Measurements from ENCODE around the gene MFAP5. TPM values are rescaled to one million over a fixed set of nuclear protein-coding genes. Genes with fewer than 3 reads are reported as not detected.

Gene MFAP5
- total RNA-seq, 4 donors from 2014 or later: 16.9 to 32.8 (median 22.0) TPM

DNA sequence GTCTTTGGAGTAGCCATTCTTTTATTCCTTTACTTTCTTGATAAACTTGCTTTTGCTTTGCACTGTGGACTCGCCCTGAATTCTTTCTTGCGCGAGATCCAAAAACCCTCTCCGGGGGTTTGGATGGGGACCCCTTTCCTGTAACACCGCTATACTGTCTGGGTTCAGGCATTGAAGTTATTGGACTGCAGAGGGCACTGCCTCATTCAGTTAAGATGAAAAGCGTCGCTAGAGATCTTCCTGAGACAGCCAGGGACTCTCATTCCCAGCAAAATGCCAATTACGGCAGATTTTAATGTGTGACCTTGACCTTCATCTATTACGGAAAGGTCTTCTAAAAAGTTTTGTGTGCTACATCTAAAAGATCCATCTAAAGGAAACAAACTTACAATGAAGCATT, 17.9 kb upstream of the MFAP5 start:
- in situ Hi-C loops (cut with MboI; ENCODE audit: low pct_ligation_motif_present in 1 of 4, low pct_unique_long_range_greater_than_20kb in 1 of 4, low sequenced_read_pairs in 3 of 4) (loop anchor here (10.0 to 25.0 kb wide), 5 partner anchors 182 to 382 kb away; no protein-coding TSS in a partner anchor), intact Hi-C loops (cut with DNase I; ENCODE audit: low total_unique reads) (loop anchor here (5.0 kb wide), 1 partner anchor 212 kb away; no protein-coding TSS in a partner anchor)
- no peak for DNase-seq
- no peak overlapping the region for H3K4me3 ChIP-seq
- peaks cover 0 to 2% (median 0%) of the 10 kb centered on the region in 4 donors for H3K4me1 ChIP-seq
- H3K9me3 ChIP-seq: no peaks in the 10 kb centered on the region
- 40 to 80% methylated on average over 2 to 9 of the region's 9 CpGs for WGBS, 2 donors (ENCODE audit: low coverage in 1 of 2)
- H3K27ac ChIP-seq: no peak overlapping the region
- H3K27me3 ChIP-seq: no peaks in the 10 kb centered on the region
- TF ChIP-seq POLR2AphosphoS5 (IDR thresholded peaks at IDR 0.05) (no peak), POLR2A (IDR thresholded peaks at IDR 0.05) (no peak), EP300 (IDR thresholded peaks at IDR 0.05; ENCODE audit: low read depth) (no peak)
- TF ChIP-seq, protein P1, sequence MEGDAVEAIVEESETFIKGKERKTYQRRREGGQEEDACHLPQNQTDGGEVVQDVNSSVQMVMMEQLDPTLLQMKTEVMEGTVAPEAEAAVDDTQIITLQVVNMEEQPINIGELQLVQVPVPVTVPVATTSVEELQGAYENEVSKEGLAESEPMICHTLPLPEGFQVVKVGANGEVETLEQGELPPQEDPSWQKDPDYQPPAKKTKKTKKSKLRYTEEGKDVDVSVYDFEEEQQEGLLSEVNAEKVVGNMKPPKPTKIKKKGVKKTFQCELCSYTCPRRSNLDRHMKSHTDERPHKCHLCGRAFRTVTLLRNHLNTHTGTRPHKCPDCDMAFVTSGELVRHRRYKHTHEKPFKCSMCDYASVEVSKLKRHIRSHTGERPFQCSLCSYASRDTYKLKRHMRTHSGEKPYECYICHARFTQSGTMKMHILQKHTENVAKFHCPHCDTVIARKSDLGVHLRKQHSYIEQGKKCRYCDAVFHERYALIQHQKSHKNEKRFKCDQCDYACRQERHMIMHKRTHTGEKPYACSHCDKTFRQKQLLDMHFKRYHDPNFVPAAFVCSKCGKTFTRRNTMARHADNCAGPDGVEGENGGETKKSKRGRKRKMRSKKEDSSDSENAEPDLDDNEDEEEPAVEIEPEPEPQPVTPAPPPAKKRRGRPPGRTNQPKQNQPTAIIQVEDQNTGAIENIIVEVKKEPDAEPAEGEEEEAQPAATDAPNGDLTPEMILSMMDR (IDR thresholded peaks at IDR 0.05): no peak
- H3K36me3 ChIP-seq: no peaks in the 10 kb centered on the region

DNA sequence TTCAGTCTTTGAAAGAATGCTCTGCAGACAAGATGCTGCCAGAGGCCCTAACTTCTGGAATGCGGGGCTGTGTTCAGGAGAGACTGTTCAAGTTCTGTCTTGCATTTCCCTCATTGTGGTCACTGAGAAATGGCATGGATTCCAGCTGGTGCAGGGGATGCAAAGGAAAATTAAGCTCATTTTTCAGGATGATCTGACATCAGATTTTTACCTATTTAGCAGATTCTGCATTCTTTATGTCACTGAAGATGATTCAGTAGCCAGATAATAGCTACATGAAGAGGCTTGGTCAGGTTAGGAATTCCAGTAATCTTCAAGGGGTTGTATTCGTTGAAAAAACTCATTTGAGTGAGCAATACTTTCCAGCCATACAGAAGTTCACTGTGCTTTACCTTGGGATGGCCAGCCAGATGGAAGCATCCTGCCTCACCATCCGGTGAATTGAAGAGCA, 16.1 kb upstream of the MFAP5 start:
- Histone ChIP-seq H3K4me3 (no peak overlapping the region), H3K4me1 (peaks cover 0 to 2% (median 0%) of the 10 kb centered on the region in 4 donors), H3K36me3 (no peaks in the 10 kb centered on the region), H3K27me3 (no peaks in the 10 kb centered on the region), H3K9me3 (no peaks in the 10 kb centered on the region), H3K27ac (no peak overlapping the region)
- no peak for DNase-seq
- TF ChIP-seq POLR2A (IDR thresholded peaks at IDR 0.05) (no peak), POLR2AphosphoS5 (IDR thresholded peaks at IDR 0.05) (no peak), EP300 (IDR thresholded peaks at IDR 0.05; ENCODE audit: low read depth) (no peak)
- TF ChIP-seq, protein P1 (IDR thresholded peaks at IDR 0.05): no peak
- in situ Hi-C loops (cut with MboI; ENCODE audit: low pct_ligation_motif_present in 1 of 4, low pct_unique_long_range_greater_than_20kb in 1 of 4, low sequenced_read_pairs in 3 of 4) (loop anchor here (25.0 kb wide), 4 partner anchors 184 to 384 kb away; no protein-coding TSS in a partner anchor), intact Hi-C loops (cut with DNase I; ENCODE audit: low total_unique reads) (no loop called here)
- 79% methylated on average over 2 to 3 of the region's 3 CpGs for WGBS, 2 donors (ENCODE audit: low coverage in 1 of 2)

DNA sequence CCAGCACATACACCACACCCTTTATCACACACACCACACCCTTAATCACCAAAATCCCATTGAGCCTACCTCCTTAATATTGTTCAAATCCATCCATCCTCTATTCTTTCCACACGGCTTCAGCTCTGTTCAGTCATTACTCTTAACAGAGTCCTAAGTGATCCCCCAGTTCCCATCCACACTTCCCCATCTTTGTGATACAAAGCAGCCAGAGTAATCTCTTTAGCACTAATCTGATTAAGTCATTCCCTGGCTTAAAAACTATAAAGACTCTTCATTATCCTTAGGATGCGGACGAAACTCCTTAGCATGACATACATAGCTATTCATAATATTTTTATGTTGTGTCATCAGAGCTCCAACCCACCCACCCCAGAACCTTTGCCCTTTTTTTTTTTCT, 14.7 kb upstream of the MFAP5 start:
- intact Hi-C loops (cut with DNase I; ENCODE audit: low total_unique reads): no loop called here
- no peaks in the 10 kb centered on the region for H3K9me3 ChIP-seq
- H3K27ac ChIP-seq: no peak overlapping the region
- in situ Hi-C loops (cut with MboI; ENCODE audit: low pct_ligation_motif_present in 1 of 4, low pct_unique_long_range_greater_than_20kb in 1 of 4, low sequenced_read_pairs in 3 of 4): loop anchor here (25.0 kb wide), 4 partner anchors 185 to 385 kb away; no protein-coding TSS in a partner anchor
- H3K36me3 ChIP-seq: no peaks in the 10 kb centered on the region
- no peaks in the 10 kb centered on the region for H3K27me3 ChIP-seq
- H3K4me1 ChIP-seq: peaks cover 0 to 2% (median 0%) of the 10 kb centered on the region in 4 donors
- TF ChIP-seq EP300 (IDR thresholded peaks at IDR 0.05; ENCODE audit: low read depth): no peak
- TF ChIP-seq POLR2A (IDR thresholded peaks at IDR 0.05): no peak
- no peak for TF ChIP-seq POLR2AphosphoS5 (IDR thresholded peaks at IDR 0.05)
- TF ChIP-seq, protein P1 (IDR thresholded peaks at IDR 0.05): no peak
- 84 to 93% methylated on average over 3 of the region's 3 CpGs for WGBS, 2 donors (ENCODE audit: low coverage in 1 of 2)
- no peak for DNase-seq
- H3K4me3 ChIP-seq: no peak overlapping the region

DNA sequence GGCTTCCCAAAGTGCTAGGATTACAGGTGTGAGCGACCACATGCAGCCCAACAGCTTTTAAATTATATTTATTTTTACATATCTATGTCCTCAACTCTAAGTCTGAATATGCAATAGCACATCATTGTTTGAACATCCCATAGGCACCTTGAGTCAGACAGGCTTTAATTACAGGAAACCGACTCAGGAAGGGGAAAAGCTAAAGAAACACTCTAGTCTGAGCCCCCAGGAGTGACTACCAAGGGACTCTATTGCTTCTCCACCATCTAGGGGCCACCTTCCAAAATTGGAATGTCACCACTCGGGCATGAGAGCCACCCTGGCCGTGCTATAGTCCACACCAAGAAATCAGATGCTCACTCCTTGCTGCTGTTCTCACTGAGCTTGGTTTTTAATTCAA, 14.0 kb upstream of the MFAP5 start:
- no peak for DNase-seq
- no peak for TF ChIP-seq POLR2A (IDR thresholded peaks at IDR 0.05)
- TF ChIP-seq EP300 (IDR thresholded peaks at IDR 0.05; ENCODE audit: low read depth): no peak
- TF ChIP-seq POLR2AphosphoS5 (IDR thresholded peaks at IDR 0.05): no peak
- TF ChIP-seq, protein P1 (IDR thresholded peaks at IDR 0.05): no peak
- no peak overlapping the region for H3K27ac ChIP-seq
- H3K27me3 ChIP-seq: no peaks in the 10 kb centered on the region
- intact Hi-C loops (cut with DNase I; ENCODE audit: low total_unique reads) (no loop called here), in situ Hi-C loops (cut with MboI; ENCODE audit: low pct_ligation_motif_present in 1 of 4, low pct_unique_long_range_greater_than_20kb in 1 of 4, low sequenced_read_pairs in 3 of 4) (loop anchor here (25.0 kb wide), 4 partner anchors 186 to 386 kb away; no protein-coding TSS in a partner anchor)
- WGBS, 2 donors (ENCODE audit: low coverage in 1 of 2): 78 to 83% methylated on average over 4 of the region's 4 CpGs
- H3K9me3 ChIP-seq: no peaks in the 10 kb centered on the region
- no peaks in the 10 kb centered on the region for H3K36me3 ChIP-seq
- H3K4me1 ChIP-seq: no peaks in the 10 kb centered on the region
- no peak overlapping the region for H3K4me3 ChIP-seq

Data from transverse colon (tissue), 4 donors.